GM12801 (cell line): ENCODE measurements around the gene MILR1.

ENCODE experiments used
- CTCF ChIP-seq: IDR thresholded peaks from one replicate; pipeline ENCODE4 v1.5.1; 2011; ENCODE audit warnings: control low read depth; ENCODE audit not compliant: insufficient read length; ENCODE audit errors: extremely low read depth

Gene MILR1

GRCh38 chr17:64448665-64449512 lies at the start of gene MILR1:
Gene MILR1, plus strand, starts transcription at chr17:64449115. Its CDS starts 54 bp downstream, at chr17:64449169.
- TF ChIP-seq CTCF: no peak

- TF ChIP-seq CTCF: no peak
Measured at GRCh38 chr17:64399767-64400156, 49.2 kb upstream of the MILR1 start.

DNA sequence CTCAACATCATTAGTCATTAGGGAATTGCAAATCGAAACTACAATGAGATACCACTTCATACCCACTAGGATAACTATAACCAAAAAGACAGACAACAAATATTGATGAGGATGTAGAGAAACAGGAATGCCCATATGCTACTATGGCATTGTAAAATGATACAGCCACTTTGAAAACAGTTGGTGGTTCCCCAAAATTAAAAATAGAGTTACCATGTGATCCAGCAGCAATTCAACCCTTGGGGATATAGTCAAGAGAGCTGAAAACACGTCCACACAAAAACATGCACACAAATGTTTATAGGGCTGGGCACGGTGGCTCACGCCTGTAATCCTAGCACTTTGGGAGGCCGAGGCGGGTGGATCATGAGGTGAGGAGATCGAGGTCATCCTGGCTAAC lies 48.3 kb upstream of the MILR1 start:
- TF ChIP-seq CTCF: no peak

DNA sequence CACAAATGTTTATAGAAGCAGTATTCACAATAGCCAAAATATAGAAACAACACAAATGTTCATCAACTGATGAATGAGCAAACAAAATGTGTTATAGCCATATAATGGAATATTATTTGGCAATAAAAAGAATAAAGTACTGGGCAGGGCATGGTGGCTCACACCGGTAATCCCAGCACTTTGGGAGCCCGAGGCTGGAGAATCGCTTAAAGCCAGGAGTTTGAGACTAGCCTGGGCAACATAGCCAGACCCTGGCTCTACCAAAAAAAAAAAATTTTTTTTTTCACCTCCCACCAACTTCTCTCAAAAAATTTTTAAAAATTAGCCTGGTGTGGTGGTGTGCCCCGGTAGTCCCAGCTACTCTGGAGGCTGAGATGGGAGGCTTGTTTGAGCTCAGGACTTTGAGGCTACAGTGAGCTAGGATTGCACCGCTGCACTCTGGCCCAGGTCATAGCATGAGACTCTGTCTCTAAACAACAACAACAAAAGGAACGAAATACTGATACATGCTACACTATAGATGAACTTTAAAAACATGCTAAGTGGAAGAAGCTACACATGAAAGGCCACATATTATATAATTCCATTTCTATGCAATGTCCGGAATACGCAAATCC lies 47.6 kb upstream of the MILR1 start:
- no peak for TF ChIP-seq CTCF

GRCh38 chr17:64401941-64402340 lies 47.0 kb upstream of the MILR1 start:
- TF ChIP-seq CTCF: no peak

DNA sequence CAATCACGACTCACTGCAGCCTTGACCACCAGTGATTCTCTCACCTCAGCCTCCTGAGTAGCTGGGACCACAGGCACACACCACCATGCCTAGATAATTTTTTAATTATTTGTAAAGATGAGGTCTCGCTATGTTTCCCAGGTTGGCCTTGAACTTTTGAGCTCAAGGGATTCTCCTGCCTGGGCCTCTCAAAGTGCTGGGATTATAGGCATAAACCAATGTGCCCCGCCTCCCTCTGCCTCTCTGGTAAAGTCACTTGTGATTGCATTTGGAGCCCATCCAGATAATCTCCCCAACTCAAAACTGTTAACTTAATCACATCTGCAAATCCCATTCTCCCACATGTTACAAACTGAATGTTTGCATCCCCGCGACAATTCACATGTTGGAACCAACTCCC lies 46.4 kb upstream of the MILR1 start:
- TF ChIP-seq CTCF: no peak

GRCh38 chr17:64403881-64404460 lies 44.9 kb upstream of the MILR1 start:
- no peak for TF ChIP-seq CTCF
